ENCODE data around the gene GET3.
"Not testable (repeated sequence)": the region's sequence is repeated elsewhere in the genome, so short reads cannot be mapped to it uniquely, and the experiment has no call there.

The GET3 gene

DNA sequence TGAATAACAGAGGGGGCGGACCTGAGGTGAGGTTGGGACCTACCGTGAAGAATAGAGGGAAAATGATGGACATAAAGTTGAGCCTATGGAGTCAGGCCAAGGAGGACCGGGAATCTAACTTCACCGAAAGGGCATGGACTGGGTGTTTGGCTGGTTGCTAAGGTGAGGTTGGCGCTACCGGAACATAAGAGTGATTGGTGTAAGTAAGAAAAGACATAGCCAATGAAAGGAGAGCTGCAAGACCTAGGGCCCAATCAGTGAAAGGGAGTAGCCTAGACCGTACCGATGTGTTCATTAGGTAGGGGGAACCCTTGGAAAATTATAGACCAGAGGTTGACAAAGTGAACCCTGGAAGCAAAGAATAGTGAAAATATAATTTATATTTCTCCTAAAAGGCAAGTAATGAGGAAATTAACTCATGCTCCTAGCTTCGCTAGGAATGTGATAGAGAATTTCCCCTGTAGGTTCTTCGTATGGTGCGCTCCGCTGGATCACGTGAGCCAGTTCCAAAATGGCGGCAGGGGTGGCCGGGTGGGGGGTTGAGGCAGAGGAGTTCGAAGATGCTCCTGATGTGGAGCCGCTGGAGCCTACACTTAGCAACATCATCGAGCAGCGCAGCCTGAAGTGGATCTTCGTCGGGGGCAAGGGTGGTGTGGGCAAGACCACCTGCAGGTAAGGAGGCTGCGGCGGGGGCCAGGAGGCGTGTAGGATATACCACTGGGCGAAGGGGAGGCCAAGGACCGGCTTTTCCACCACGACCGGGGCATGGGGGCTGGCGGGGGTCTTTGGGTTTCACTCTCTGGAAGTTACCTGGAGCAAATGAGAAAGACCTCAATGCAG lies at the start of gene GET3:
TSS of gene GET3 (plus strand) at position 503 of the 840 bp plus-strand sequence. CDS start at position 512, 9 bp downstream.
- DNase-seq = peak; percentile 100

DNA sequence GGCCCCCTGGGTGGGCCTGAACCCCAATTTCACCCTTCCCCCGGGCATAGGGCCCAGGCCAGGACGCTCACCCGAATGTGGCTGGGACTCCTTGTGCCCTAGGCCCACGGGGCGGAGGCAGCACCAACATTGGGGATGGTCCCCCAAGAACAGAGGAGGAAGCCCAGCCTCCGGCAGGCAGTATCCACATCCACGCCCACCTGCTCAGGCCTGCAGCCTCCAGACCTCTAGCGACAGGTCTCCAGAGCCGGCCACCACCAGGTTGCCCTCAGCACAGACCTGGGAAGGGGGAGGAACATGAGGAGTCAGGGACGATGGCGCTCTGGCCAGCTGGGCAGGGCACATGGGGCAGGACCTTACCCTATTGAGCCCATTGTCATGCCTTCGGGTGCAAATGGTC lies 48.3 kb upstream of the GET3 start:
- no peak for DNase-seq

DNA sequence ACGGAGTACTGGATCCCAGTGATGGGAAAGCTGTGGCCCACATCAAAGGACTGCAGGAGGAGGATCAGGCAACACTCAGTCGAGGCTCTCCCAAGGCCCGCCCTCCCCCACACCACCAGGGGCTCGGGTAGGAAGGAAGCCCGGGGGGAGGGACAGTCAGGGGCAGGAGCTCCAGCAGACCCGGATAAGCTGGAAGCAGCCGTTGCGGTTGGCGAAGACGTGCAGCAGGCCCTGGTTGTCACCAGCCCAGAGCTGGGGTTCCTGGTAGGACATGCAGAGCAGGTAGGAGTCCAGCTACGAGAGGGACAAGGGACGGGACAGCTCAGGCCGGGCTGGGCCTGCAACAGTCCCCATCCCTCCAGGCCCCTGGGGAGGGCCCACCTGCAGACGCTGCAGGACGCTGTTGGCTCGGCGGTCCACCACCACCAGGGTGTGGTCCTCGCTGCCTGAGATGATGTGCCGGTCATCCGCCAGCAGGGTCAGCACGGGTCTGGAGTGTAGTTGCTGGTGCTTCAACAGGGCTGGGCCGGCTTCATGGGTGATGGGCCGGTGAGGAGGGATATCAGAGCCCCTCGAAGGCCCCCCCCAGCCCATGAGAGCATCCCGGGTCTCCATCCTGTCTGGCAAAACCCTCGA lies 47.6 kb upstream of the GET3 start:
- no peak for DNase-seq

DNA sequence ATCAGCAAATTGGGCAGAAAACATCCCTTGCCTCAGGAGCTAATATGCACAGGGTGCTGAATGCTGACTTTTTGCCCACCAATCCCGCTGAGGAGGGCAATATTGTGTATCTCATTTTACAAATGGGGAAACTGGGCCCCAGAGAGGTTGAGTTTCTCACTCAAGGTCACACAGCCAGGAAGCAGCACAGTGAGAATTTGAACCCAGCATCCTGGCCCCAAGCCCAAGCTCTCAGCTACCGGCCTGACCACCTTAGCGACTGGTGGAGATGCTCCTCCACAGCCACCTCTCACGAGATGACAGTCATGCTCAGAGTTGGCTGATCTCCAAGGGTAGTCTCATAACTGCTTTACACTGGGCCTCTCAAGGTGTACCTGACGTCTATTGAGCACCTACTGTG lies 44.3 kb upstream of the GET3 start:
- no peak for DNase-seq

DNA sequence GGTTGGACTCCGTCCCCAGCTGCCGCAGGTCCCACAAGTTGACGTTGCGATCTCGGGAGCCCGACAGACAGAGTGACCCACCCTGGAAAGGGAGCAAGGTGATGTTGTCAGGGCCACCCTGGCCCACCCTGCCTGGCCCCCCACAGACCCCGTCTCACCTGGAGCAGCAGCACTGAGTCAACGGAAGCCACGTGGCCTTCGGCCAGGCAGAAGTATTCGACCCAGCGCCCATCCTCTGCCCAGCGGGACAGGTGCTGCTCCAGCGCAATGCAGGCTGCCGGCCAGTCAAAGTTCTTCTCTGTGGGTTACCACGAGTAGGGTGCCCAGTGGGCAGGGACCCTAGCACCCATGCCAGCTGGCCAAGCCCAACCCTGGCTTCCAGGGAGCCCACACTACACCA lies 42.7 kb upstream of the GET3 start:
- no peak for DNase-seq

DNA sequence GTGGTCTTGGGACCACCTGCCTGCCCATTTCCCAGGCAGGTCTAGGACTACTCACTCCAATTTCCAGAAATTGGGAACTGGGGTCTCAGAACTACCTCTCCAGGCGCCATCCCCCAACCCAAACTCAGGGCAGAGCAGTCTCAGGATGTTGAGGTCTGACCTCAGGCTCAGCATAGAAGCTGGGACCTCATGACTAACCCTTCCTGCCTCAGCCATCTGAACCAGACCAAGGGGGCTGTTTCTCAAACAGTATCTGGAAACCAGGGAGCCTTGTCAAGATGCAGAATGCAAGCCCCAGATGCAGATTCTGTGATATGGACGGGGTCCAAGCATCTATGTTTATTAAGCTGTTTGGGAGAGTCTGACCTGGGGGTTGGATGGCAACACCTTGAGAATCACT lies 42.2 kb upstream of the GET3 start:
- DNase-seq = no peak

DNA sequence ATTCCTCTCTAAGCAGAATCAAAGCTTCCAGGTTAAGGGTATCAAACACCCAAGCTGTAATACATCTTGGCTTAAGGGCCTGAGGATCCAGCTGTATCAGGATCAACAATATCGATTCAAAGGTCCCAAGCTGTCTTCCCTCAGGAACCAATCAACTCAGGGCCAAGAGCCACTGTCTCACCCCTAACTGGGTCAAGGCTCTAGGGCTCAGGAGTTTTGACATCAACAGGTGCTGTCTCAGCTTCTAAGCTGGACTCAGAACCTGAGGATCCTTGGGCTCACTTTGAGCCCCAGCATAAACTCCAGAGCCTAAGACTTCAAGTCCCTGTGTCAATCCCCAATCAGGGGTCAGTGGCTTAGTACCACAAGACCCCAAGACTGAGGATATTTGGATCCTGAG lies 41.8 kb upstream of the GET3 start:
- no peak for DNase-seq

DNA sequence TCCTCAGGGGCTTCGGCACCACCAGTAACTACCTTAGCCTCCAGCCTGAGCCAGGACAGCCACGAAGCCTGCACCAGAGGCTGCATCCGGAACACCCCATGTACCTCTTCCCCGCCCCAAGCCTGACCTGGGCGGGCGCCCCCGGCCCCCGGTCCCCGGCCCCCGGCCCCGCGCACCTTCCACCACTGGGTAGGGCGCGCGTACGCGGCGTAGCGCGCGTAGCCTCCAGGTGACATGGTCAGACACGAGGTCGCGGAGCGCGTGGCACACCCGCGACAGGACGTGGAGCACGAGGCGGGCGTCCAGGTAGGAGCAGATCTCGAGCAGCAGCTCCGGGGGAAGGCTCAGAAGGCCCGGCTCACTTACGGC lies 41.3 kb upstream of the GET3 start:
- no peak for DNase-seq

DNA sequence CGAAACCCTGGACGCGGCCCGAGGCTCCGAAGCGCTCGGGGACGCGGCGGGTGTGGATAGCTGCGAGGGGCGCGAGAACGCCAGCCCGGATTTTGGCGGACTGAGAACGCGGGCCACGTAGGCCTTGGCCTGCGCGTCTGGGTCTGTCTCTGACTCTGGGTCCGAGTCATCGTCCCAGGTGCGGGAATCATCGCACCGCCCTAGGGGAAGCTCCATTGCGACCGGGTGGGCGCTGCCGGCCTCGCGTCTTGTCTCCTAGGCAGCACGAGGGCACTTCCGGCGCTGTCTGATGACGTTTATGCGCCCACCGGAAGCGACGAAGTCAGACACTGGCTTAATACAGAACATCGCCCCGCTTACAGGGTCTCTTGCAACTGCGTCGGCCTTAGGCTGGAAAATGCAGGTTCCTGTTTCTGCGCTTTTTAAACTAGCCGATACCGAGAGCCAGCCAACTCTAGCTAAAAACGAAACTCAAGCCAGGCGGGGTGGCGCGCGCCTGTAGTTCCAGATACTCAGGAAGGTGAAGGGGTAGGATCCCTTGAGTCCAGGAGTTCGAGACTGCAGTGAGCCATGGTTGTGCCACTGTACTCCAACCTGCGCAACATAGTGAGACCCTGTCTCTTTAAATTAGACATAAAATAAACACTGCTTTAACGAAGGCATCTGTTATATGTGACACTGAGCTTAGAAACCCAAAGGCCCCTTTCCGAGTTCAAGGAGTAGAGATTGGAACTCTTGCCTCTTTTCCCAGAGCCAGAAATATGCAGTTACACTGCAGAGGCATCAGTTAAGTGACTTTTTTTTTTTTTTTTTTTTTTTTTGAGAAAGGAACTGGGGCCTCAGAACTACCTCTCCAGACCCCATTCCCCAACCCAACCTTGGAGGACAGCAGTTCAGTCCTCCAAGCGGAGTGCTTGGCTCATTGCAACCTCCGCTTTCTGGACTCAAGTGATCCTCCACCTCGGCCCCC lies 40.6 kb upstream of the GET3 start, which contains the start of gene FBXW9:
TSS of gene FBXW9 (minus strand) at position 266 of the 970 bp plus-strand sequence. CDS start at position 216, 50 bp downstream.
- DNase-seq = peak; percentile 95

DNA sequence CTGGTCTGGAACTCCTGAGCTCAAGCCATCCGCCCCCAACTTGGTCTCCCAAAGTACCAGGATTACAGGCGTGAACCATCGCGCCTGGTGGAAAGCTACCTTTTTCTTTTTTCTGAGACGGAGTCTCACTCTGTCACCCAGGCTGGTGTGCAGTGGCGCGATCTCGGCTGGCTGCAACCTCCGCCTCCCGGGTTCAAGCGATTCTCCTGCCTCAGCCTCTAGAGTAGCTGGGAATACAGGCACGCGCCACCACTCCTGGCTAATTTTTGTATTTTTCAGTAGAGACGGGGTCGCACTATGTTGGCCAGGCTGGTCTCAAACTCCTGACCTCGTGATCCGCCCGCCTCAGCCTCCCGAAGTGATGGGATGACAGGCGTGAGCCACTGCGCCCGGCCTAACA lies 39.9 kb upstream of the GET3 start:
- DNase-seq = not testable (repeated sequence)

DNA sequence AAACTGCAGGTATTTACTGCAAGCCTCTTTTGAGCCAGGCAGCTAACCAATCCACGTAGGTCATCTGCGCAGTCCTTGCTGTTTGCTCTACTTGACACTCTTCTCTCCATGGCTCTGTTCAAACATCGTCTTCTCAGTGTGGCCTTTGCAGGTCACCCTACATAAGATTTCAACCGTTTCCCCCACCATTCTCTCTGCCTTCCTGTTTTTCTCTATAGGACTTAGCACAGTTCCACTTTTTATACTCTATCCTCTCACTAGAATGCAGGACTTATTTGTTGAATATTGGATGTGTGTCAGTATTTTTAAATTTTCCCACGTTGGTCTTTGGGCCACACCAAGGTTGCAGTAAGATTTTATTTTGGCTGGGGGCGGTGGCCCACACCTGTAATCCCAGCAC lies 39.2 kb upstream of the GET3 start:
- DNase-seq = no peak

DNA sequence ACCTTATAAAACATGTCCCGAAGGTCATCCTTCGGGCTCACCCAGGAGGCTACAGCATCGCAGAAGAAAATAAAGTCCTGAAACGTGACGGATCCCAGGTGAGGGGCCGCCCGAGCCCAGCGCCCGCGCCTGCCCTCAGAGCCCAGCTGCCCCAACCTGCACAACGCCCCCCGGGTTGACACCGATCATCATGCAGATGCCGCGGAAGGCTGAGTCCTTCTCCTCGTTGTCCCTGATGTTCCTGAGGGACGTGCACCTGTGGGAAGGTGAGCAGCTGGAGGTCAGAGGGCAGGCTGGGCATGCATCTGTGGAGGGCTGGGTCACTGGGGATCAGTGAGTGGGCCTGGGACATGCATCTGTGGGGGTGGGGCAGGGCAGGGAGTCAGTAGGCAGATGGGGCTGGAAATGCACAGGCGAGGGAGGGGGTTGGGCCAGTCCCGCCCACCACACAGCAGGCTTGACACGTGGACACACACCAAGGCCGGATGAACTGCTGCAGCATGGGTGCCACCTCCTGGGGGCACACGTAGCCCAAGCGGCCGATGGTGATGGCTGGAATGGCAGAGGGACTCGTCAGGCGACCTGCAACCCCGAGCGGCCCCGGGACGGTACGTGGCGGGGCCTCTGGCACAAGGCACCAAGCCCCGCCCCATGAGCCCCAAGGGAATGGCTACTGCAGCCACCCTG lies 35.6 kb upstream of the GET3 start:
- no peak for DNase-seq

DNA sequence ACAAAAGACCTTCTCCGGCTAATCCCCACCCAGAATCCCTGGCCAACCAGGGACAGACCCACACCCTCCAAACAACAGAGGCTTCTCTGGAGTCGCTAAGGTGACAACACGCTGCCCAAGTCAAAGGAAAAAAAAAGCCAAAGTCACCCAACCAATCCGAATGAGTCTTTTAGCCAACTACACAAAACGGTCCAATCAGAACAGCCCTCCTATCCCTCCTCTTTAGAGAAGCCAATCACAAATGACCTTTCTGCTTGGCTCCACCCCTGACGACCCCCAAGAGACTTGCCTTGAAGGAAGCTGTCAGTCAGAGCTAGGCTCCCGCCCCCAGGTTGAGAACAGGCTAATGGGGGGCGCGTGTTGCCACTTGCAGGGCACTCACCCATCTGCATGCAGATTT lies 34.3 kb upstream of the GET3 start:
- peak; percentile 54 for DNase-seq

DNA sequence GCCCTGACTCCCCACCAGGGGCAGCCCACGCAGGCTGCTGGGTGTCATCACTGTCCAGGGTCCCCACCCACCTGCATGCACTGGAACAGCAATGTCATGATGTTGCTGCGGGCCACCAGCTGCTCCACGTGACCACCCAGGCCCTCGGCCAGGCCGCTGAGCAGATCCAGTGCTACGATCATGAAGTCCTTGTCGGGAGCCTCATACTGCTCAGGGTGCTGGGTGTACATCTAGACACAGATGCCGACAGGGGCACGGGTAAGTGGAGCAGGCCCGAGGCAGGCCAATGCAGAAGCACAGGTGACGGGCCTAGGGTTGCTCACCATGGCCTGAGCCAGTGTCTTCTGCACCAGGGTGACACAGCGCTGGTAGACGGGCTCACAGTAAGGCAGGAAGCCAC lies 32.1 kb upstream of the GET3 start:
- DNase-seq = no peak

DNA sequence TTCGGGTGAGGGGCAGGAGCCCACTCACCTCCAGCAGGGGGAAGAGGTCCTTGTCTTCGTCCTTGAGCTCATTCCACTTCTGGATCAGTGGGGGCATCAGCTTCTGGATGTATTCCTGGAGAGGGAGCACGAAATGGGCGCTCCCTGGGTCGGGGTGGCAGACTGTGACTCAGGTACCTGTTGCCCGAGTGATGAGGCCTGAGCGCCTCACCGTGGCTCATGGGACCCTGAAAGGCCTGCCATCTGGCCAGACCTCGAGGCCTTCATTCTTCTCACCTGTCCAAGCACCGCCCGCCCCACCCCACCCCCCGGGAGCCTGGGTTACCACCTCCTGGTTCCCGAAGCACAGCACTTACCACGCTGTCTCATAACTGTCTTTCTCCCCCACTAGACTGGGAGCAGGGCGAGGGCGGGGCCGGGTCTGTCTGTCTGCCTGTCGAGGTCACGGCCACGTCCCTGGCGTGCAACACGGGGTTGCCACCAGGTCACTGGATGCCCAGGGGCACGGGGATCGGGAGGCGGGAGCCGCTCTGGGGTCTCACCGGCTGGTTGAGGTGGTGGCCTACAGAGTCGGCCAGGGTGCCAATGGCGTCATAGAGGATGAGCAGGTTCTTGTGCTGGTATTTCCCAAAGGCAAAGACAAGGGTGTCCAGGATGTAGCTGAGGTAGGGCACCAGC lies 31.5 kb upstream of the GET3 start:
- no peak for DNase-seq

DNA sequence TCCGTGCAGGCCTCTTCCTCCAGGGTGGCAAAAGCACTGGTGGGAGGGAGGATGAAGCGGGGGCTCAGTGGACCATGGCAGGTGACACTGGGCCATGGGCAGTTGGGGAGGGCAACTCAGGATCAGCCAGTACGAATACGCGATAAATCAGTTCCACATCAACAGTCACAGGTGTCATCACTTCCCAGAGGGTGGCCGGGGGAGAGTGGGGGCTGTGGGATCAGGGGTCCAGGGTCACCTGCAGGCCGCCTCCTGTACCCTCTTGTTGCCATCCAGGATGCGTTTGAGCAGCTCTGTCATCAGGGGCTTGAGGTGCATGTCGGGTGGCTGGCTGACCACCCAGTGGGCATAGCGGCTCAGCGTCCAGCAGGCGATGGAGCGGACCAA lies 31.0 kb upstream of the GET3 start:
- no peak for DNase-seq

DNA sequence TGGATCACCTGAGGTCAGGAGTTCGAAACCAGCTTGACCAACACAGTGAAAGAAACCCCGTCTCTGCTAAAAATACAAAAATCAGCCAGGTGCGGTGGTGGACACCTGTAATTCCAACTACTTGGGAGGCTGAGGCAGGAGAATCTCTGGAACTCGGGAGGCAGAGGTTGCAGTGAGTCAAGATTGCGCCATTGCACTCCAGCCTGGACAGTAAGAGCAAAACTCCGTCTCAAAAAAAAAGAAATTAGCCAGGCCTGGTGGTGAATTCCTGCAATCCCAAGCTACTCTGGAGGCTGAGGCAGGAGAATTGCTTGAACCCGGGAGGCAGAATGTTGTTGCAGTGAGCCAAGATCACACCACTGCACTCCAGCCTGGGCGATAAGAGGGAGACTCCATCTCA lies 28.7 kb upstream of the GET3 start:
- DNase-seq = no peak

DNA sequence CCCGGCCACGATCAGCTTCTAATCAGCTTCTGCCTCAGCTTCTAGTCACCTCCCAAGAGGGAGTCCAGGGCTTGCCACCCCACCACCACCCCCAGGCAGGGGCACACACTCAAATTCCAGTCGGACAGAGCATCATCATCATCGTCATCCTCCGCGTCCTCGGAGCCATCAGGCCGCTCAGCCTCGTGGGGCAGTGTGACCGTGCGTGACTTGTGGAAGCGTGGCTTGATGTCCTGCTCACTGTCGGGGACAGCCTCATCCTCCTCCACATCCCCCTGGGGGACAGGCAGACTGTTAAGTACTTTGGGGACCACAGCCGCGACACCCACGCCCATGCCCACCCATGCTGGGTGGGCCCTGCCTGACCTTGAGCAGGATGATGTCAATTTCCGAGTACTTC lies 26.1 kb upstream of the GET3 start:
- DNase-seq = no peak

DNA sequence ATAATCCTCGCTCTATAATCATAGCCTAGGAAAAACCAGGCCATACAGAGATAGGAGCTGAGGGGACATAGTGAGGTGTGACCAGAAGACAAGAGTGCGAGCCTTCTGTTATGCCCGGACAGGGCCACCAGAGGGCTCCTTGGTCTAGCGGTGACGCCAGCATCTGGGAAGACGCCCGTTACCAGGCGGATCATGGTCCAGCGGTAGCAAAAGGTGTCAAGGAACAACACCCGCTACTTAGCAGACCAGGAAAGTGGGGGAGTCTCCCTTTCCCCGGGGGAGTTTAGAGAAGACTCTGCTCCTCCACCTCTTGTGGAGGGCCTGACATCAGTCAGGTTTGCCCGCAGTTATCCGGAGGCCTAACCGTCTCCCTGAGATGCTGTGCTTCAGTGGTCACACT lies 25.2 kb upstream of the GET3 start:
- not testable (repeated sequence) for DNase-seq

DNA sequence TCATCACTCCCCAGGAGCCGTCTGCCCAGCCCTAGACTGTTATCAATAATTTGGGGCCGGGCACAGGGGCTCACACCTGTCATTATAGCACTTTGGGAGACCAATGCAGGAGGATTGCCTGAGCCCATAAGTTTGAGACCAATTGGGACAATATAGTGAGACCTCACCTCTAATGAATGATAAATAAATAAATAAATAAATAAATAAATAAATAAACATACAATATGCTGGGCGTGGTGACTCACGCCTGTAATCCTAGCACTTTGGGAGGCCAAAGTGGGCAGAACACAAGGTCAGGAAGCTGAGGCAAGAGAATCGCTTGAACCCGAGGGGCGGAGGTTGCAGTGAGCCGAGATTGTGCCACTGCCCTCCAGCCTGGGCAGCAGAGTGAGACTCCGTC lies 24.0 kb upstream of the GET3 start:
- not testable (repeated sequence) for DNase-seq

DNA sequence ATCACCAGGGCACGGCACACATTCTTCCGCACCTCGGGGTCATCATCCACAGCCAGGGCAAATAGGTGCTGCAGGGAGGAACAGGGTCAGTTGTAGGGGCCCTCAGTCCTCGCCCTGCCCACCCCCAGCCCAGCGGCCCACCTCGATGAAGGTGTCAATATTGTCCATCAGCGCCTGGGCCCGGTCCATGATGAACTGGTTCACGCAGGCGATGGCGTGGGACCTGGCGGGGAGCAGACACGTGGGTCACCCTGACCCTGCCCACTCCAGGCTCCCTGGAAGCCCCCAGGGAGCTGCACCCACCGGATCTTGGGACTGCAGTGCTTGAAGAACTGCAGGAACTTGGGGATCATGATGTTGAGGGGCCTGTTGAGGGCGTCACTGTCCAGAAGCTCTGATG lies 22.2 kb upstream of the GET3 start:
- no peak for DNase-seq

DNA sequence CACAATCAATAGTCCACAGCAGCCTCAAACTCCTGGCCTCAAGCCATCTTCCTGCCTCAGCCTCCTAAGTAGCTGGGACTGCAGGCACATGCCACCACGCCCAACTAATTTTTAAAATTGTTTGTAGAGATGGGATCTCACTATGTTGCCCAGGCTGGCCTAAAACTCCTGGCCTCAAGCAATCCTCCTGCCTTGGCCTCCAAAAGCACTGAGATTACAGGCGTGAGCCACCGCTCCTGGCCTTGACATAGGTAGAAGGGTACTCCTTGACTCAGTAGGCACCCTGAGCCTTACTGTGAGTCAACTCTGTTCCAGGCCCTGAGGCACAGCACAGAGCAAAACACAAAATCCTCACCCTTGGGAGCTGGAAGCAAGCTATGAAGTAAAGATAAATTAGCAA lies 21.4 kb upstream of the GET3 start:
- DNase-seq = no peak

All from fibroblast of skin of right quadriceps (primary cell).